ENCODE results near the gene NAALADL2.

DNA sequence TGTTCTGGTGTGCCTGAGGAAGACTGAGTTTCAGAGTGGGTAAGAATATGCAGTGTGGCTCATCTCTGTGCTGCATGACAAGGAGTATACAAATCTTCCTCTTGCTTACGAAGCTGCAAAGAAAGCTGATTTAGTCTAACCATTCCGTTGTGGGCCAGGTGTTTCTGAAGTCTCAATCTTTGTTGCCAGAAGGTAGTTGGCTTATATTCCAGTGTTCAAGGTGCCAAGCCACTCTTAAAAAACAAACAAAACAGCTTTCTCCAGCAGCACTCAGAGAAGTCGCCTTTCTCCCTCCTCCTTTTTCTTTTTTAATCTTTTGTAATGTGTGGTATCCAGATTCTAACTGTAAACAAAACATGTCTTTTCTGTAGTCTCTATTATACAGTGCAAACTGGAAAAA lies 872.4 kb downstream of the NAALADL2 start:
- TF ChIP-seq CTCF (IDR thresholded peaks at IDR 0.05): no peak
- TF ChIP-seq ZFX (IDR thresholded peaks at IDR 0.05; ENCODE audit: borderline replicate concordance): no peak
